K562 (cell line): ENCODE measurements around the gene FGGY.

ENCODE experiments used
- MEIS2 ChIP-seq: fragments of 450-650 bp; IDR thresholded peaks from 2 replicates; pipeline ENCODE4 v1.6.1; 2014; ENCODE audit warnings: mild to moderate bottlenecking; ENCODE audit not compliant: partially characterized antibody
- TF ChIP-seq, protein P1 (sequence below), 3 experiments: IDR thresholded peaks in 2 of 3; conservative IDR thresholded peaks in 1 of 3; 2 replicates each; pipeline ENCODE4 v1.5.1; 2011 to 2012; ENCODE audit warnings: low read length in 3 of 3, mild to moderate bottlenecking in 3 of 3, control low read depth in 2 of 3, improper control_type of control experiment in 1 of 3, inconsistent platforms in 1 of 3, low read depth in 1 of 3, mixed read lengths in 1 of 3, moderate library complexity in 1 of 3; ENCODE audit not compliant: insufficient read depth in 2 of 3

DNA sequence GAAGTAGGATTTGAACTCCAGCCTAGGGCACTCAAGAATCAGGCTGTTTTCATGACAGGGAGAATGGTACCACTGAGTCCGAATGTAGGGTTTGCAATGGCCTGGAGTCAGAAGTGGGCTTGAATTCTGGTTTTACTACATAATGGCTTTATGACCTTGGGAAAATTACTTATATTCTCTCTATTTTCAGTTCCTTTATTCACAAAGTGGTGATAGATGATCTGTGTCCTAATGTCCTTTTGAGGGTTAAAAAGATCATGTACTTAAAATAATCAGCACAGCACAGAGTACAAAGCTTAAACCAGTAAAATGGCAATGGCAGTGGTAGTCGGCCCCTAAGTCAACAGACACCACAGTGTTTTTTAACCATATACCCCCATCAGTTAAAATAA lies 454.1 kb downstream of the FGGY start:
- no peak for TF ChIP-seq MEIS2
- TF ChIP-seq, protein P1, sequence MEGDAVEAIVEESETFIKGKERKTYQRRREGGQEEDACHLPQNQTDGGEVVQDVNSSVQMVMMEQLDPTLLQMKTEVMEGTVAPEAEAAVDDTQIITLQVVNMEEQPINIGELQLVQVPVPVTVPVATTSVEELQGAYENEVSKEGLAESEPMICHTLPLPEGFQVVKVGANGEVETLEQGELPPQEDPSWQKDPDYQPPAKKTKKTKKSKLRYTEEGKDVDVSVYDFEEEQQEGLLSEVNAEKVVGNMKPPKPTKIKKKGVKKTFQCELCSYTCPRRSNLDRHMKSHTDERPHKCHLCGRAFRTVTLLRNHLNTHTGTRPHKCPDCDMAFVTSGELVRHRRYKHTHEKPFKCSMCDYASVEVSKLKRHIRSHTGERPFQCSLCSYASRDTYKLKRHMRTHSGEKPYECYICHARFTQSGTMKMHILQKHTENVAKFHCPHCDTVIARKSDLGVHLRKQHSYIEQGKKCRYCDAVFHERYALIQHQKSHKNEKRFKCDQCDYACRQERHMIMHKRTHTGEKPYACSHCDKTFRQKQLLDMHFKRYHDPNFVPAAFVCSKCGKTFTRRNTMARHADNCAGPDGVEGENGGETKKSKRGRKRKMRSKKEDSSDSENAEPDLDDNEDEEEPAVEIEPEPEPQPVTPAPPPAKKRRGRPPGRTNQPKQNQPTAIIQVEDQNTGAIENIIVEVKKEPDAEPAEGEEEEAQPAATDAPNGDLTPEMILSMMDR (IDR thresholded peaks at IDR 0.05 in 2 of 3, conservative IDR thresholded peaks at IDR 0.05 in 1 of 3; ENCODE audit: insufficient read depth in 2 of 3, low read depth in 1 of 3, low read length in 3 of 3): no peak
